Vagina (tissue), 2 donors: ENCODE data around the gene NTNG1. TPM values are rescaled to one million over a fixed set of nuclear protein-coding genes. Genes with fewer than 3 reads are reported as not detected.

Experiments used
- DNase-seq, 2 donors: peaks; one replicate each; pipeline ENCODE4 v3.0.0-alpha.2; 2017; ENCODE audit errors: extremely low spot score in 2 of 2
- H3K27ac ChIP-seq: fragments of 200-600 bp; sonication (generic); one replicate; pipeline ENCODE4 v1.5.1; 2019
- H3K27me3 ChIP-seq: fragments of 200-600 bp; sonication (generic); one replicate; pipeline ENCODE4 v1.5.1; 2019
- H3K36me3 ChIP-seq, 2 donors: fragments of 200-600 bp; sonication (generic); one replicate each; pipeline ENCODE4 v1.5.1; 2017 to 2019
- H3K4me1 ChIP-seq: fragments of 200-600 bp; sonication (generic); one replicate; pipeline ENCODE4 v1.5.1; 2019
- H3K4me3 ChIP-seq, 2 donors: fragments of 200-600 bp; sonication (generic); 1 replicate in 1 of 2; 2 replicates in 1 of 2; pipeline ENCODE4 v1.5.1; 2016 to 2019
- H3K9me3 ChIP-seq: fragments of 200-600 bp; sonication (generic); one replicate; pipeline ENCODE4 v1.5.1; 2019
- POLR2A ChIP-seq, 2 donors: fragments of 450-650 bp; IDR thresholded peaks; one replicate each; pipeline ENCODE4 v1.6.1; 2017; ENCODE audit warnings: antibody characterized with exemption in 2 of 2, mild to moderate bottlenecking in 2 of 2, moderate library complexity in 2 of 2
- POLR2AphosphoS5 ChIP-seq, 2 donors: sonication (generic); formaldehyde crosslinking; IDR thresholded peaks; one replicate each; pipeline ENCODE4 v1.9.0; 2017; ENCODE audit warnings: antibody characterized with exemption in 2 of 2, mild to moderate bottlenecking in 2 of 2, low read depth in 1 of 2; ENCODE audit not compliant: insufficient read depth in 1 of 2
- intact Hi-C: fragments of 100-400 bp; cut with DNase I; formaldehyde crosslinking; loops from one replicate; pipeline ENCODE4 v1.15.1; 2023
- total RNA-seq: library from RNA; depleted of rRNA; stranded (reverse); fragments of >200 nt; gene quantifications from one replicate; pipeline ENCODE4 v1.2.3, GENCODE V29; 2016
- TF ChIP-seq, protein P1 (sequence below), 3 experiments: fragments of 450-650 bp in 2 of 3; fragments of 200-600 bp in 1 of 3; sonication (generic) in 1 of 3; IDR thresholded peaks; one replicate each; pipeline ENCODE4 v1.5.1; 2017 to 2019; ENCODE audit warnings: antibody characterized with exemption in 3 of 3, mild to moderate bottlenecking in 2 of 3, moderate library complexity in 2 of 3

Gene NTNG1
- total RNA-seq, 1 donor from 2014 or later = 6.6 TPM

DNA sequence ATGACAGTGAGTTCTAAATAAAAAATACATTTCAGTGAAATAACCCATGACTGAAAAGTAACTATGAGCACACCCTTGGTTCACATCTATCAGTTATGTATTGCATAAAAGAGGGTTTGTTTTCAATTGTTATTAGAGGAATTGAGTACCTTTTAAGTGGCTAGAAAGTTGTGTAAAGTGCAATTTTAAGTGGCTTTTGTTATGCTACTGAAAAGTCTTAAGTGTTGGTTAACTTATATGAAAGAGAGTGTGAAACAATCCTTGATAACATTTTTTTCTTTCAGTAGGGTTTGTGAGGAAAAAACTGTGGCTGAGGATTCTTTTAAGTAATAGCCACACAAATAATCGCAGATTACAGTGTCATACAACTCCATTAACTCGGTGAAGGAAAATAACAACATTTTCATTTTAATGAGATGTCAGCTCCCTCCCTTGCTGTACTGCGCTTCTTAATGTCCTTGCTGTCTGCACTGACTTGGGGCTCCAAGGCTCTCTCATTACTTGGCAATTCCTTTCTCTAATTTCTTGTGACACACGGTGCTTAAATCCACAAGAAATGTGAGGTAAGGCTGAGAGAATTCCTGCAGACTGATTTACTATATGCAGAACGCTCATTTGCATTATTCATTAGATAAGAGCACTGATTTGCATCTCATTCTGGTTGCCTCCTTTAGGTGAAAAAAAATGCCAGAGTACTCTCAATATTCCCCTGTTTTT is 40.6 kb downstream of the NTNG1 start:
- no peak overlapping the region for H3K4me3 ChIP-seq
- no peaks in the 10 kb centered on the region for H3K36me3 ChIP-seq
- TF ChIP-seq POLR2AphosphoS5 (IDR thresholded peaks at IDR 0.05; ENCODE audit: insufficient read depth in 1 of 2, low read depth in 1 of 2) (no peak), POLR2A (IDR thresholded peaks at IDR 0.05) (no peak)
- TF ChIP-seq, protein P1, sequence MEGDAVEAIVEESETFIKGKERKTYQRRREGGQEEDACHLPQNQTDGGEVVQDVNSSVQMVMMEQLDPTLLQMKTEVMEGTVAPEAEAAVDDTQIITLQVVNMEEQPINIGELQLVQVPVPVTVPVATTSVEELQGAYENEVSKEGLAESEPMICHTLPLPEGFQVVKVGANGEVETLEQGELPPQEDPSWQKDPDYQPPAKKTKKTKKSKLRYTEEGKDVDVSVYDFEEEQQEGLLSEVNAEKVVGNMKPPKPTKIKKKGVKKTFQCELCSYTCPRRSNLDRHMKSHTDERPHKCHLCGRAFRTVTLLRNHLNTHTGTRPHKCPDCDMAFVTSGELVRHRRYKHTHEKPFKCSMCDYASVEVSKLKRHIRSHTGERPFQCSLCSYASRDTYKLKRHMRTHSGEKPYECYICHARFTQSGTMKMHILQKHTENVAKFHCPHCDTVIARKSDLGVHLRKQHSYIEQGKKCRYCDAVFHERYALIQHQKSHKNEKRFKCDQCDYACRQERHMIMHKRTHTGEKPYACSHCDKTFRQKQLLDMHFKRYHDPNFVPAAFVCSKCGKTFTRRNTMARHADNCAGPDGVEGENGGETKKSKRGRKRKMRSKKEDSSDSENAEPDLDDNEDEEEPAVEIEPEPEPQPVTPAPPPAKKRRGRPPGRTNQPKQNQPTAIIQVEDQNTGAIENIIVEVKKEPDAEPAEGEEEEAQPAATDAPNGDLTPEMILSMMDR (IDR thresholded peaks at IDR 0.05) = no peak
- DNase-seq = no peak
- no peaks in the 10 kb centered on the region for H3K4me1 ChIP-seq
- intact Hi-C loops = no loop called here
- no peaks in the 10 kb centered on the region for H3K9me3 ChIP-seq
- H3K27ac ChIP-seq = no peak overlapping the region
- no peaks in the 10 kb centered on the region for H3K27me3 ChIP-seq

DNA sequence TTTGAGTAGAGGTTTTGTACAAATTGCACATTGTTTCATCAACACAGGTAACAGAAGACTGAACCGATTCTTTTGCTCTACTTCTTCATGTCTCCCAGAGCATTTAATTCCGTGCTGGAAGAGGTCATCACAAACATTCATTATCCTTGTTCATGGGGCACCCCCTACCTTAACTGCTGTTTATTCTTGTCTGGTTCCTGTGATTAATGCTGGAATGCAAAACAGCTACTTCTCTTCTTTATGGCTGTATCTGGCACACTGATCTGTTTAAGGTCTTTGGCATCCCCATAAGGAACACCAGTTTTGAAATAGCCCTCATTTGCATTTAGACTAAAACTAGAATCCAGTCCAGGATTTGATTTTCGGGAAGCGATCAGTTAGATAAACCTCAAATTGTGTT is 42.2 kb downstream of the NTNG1 start:
- Histone ChIP-seq H3K27ac (no peak overlapping the region), H3K9me3 (no peaks in the 10 kb centered on the region), H3K27me3 (no peaks in the 10 kb centered on the region), H3K36me3 (no peaks in the 10 kb centered on the region), H3K4me1 (no peaks in the 10 kb centered on the region), H3K4me3 (no peak overlapping the region)
- intact Hi-C loops = no loop called here
- no peak for DNase-seq
- TF ChIP-seq POLR2AphosphoS5 (IDR thresholded peaks at IDR 0.05; ENCODE audit: insufficient read depth in 1 of 2, low read depth in 1 of 2) (no peak), POLR2A (IDR thresholded peaks at IDR 0.05) (no peak)
- TF ChIP-seq, protein P1 (IDR thresholded peaks at IDR 0.05) = no peak

DNA sequence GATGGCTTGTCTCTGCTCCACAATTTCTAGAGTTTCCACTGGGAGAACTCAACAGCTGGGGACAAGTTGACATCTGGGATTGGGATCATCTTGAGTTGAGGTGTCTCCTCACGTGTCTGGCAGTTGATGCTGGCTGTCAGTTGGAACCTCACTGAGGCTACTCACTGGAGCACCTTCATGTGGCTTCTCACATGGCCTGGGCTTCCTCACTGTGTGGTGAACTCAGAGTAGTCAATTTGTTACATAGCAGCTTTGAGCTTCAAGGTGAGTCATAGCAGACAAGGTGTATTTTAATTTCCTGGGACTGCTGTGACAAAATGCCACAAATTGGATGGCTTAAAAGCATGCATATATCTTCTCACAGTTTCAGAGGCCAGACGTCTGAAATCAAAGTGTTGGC is 44.0 kb downstream of the NTNG1 start:
- Histone ChIP-seq H3K9me3 (no peaks in the 10 kb centered on the region), H3K27me3 (no peaks in the 10 kb centered on the region), H3K36me3 (no peaks in the 10 kb centered on the region), H3K4me1 (no peaks in the 10 kb centered on the region), H3K27ac (no peak overlapping the region), H3K4me3 (no peak overlapping the region)
- DNase-seq = no peak
- no peak for TF ChIP-seq POLR2A (IDR thresholded peaks at IDR 0.05)
- no peak for TF ChIP-seq POLR2AphosphoS5 (IDR thresholded peaks at IDR 0.05; ENCODE audit: insufficient read depth in 1 of 2, low read depth in 1 of 2)
- TF ChIP-seq, protein P1 (IDR thresholded peaks at IDR 0.05) = no peak
- intact Hi-C loops = no loop called here

DNA sequence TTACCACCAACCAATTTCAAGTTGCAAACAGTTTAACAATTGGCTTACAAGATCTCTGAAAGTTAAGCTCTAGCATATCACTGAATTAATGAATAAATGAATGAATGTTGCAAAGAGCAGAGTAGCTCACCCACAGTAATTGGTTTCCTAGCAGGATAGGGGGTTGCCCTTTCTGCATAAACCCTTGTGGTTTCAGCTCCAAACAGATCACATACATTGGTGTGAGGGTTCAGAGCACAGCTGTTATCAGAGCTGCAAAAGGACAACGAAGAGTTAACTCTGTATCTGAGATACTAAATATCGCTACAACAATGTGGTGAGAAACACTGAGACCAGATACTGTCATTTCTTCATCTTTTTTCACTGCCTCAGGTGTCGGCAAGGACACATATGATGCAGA is 46.6 kb downstream of the NTNG1 start:
- intact Hi-C loops = no loop called here
- no peak for DNase-seq
- no peaks in the 10 kb centered on the region for H3K4me1 ChIP-seq
- H3K27me3 ChIP-seq = no peaks in the 10 kb centered on the region
- H3K9me3 ChIP-seq = no peaks in the 10 kb centered on the region
- H3K36me3 ChIP-seq = no peaks in the 10 kb centered on the region
- no peak overlapping the region for H3K4me3 ChIP-seq
- TF ChIP-seq POLR2AphosphoS5 (IDR thresholded peaks at IDR 0.05; ENCODE audit: insufficient read depth in 1 of 2, low read depth in 1 of 2) = no peak
- no peak overlapping the region for H3K27ac ChIP-seq

DNA sequence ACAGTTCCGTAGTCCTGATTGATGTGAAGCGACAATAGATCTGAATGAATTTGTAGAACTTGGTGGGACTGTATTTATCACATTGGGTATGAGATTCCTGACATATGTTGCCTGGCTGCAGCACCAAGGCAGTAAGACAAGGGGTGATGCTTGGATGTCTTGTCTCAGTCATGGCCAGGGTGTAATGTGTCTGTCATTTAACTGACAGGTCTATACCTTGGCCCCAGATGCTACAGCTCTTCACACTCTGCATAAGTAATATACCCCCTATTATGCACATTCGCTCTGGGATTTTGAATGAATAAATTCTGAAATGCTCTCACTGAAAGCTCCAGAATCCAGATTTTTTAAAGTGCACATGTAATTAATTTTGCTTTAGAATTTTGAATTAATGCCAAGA is 47.3 kb downstream of the NTNG1 start:
- TF ChIP-seq, protein P1 (IDR thresholded peaks at IDR 0.05) = no peak
- TF ChIP-seq POLR2A (IDR thresholded peaks at IDR 0.05) = no peak
- no peak for TF ChIP-seq POLR2AphosphoS5 (IDR thresholded peaks at IDR 0.05; ENCODE audit: insufficient read depth in 1 of 2, low read depth in 1 of 2)
- intact Hi-C loops = no loop called here
- no peak for DNase-seq
- H3K4me3 ChIP-seq = no peak overlapping the region
- no peak overlapping the region for H3K27ac ChIP-seq
- no peaks in the 10 kb centered on the region for H3K27me3 ChIP-seq
- no peaks in the 10 kb centered on the region for H3K4me1 ChIP-seq
- H3K36me3 ChIP-seq = no peaks in the 10 kb centered on the region
- no peaks in the 10 kb centered on the region for H3K9me3 ChIP-seq
